ENCODE measurements around the gene KIAA1217. TPM values are rescaled to one million over a fixed set of nuclear protein-coding genes. Genes with fewer than 3 reads are reported as not detected.

The KIAA1217 gene
- total RNA-seq, 1 donor from 2014 or later = 121 TPM

DNA sequence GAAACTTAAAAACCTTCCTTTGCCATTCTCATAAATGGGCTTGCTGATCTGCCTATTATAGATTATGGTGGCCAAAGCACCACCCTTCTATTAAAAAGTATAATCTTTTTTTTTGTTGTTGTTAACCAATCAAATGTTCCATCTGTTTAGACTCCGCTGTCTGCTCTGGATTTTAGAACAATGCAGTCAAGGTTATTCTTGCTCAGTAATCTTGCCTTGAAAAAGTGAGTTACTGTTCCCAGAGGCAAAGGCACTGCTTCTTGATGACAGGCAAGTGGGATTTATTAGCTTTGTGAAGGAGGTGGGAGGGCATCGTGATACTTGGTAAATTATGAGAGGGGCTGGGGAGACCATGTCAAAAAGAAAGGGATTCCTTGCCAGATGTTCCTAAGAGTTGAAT, 143.5 kb downstream of the KIAA1217 start:
- Mint-ChIP-seq H3K36me3 (ENCODE audit: insufficient read depth) (peaks cover 11% of the 10 kb centered on the region), H3K27me3 (no peaks in the 10 kb centered on the region), H3K9me3 (ENCODE audit: low read depth) (no peaks in the 10 kb centered on the region), H3K4me3 (ENCODE audit: low read depth) (no peak overlapping the region), H3K4me1 (ENCODE audit: low read depth) (peaks cover 25% of the 10 kb centered on the region), H3K27ac (no peak overlapping the region)
- no peak for DNase-seq (ENCODE audit: low spot score, unreplicated experiment)
- TF ChIP-seq, protein P1, sequence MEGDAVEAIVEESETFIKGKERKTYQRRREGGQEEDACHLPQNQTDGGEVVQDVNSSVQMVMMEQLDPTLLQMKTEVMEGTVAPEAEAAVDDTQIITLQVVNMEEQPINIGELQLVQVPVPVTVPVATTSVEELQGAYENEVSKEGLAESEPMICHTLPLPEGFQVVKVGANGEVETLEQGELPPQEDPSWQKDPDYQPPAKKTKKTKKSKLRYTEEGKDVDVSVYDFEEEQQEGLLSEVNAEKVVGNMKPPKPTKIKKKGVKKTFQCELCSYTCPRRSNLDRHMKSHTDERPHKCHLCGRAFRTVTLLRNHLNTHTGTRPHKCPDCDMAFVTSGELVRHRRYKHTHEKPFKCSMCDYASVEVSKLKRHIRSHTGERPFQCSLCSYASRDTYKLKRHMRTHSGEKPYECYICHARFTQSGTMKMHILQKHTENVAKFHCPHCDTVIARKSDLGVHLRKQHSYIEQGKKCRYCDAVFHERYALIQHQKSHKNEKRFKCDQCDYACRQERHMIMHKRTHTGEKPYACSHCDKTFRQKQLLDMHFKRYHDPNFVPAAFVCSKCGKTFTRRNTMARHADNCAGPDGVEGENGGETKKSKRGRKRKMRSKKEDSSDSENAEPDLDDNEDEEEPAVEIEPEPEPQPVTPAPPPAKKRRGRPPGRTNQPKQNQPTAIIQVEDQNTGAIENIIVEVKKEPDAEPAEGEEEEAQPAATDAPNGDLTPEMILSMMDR (IDR thresholded peaks at IDR 0.05; ENCODE audit: unreplicated experiment) = no peak

DNA sequence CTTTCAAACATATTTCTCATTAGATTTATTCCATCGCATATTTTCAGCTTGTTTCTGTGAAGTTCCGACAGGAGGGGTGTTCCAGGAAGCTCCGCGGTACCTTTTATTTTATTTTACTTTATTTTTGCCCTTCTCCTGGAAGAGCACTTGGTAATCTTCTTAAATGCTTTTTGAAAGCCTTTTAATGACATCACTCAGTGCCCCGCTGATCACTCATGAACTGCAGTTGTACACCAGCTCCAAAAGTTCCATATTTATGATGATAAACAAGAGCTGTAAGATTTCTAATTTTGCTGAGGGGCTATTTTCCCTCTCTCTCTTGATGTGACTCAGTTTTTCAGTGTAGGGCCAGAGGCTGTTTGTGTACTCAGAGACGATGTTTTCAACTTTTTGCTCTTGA, 144.4 kb downstream of the KIAA1217 start:
- no peaks in the 10 kb centered on the region for H3K27me3 Mint-ChIP-seq
- no peak overlapping the region for H3K27ac Mint-ChIP-seq
- H3K9me3 Mint-ChIP-seq (ENCODE audit: low read depth) = no peaks in the 10 kb centered on the region
- peaks cover 29% of the 10 kb centered on the region for H3K4me1 Mint-ChIP-seq (ENCODE audit: low read depth)
- no peak overlapping the region for H3K4me3 Mint-ChIP-seq (ENCODE audit: low read depth)
- DNase-seq (ENCODE audit: low spot score, unreplicated experiment) = no peak
- peaks cover 11% of the 10 kb centered on the region for H3K36me3 Mint-ChIP-seq (ENCODE audit: insufficient read depth)
- TF ChIP-seq, protein P1 (IDR thresholded peaks at IDR 0.05; ENCODE audit: unreplicated experiment) = no peak

DNA sequence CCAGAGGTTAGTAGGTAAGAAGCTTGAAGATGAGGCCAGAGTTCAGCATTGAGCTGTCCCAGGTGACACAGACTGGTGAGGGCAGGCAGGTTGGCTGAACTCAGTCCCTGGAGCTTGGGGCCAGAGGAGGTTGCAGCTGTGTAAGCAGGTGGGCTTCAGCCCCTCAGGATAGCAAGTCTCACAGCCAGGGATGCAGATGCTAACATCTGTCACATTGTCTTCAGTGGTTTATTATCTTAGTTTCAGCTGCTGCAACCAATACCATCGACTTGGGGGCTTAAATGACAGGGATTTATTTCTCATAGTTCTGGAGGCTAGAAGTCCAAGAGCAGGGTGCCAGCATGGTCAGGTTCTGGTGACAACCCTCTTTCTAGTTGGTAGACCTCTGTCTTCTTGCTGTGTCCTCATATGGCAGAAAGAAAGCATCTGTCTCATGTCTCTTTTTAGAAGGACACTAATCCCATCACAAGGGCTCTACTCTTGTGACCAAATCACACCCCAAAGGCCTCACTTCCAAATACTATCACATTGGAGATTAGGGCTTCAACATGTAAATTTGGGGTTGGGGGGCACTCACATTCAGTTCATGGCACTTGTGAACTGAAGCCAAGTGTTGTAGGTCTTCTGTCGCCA, 146.2 kb downstream of the KIAA1217 start:
- Mint-ChIP-seq H3K27me3 (no peaks in the 10 kb centered on the region), H3K4me1 (ENCODE audit: low read depth) (peaks cover 25% of the 10 kb centered on the region), H3K4me3 (ENCODE audit: low read depth) (no peak overlapping the region), H3K27ac (no peak overlapping the region), H3K9me3 (ENCODE audit: low read depth) (no peaks in the 10 kb centered on the region), H3K36me3 (ENCODE audit: insufficient read depth) (peaks cover 11% of the 10 kb centered on the region)
- no peak for DNase-seq (ENCODE audit: low spot score, unreplicated experiment)
- TF ChIP-seq, protein P1 (IDR thresholded peaks at IDR 0.05; ENCODE audit: unreplicated experiment) = no peak

DNA sequence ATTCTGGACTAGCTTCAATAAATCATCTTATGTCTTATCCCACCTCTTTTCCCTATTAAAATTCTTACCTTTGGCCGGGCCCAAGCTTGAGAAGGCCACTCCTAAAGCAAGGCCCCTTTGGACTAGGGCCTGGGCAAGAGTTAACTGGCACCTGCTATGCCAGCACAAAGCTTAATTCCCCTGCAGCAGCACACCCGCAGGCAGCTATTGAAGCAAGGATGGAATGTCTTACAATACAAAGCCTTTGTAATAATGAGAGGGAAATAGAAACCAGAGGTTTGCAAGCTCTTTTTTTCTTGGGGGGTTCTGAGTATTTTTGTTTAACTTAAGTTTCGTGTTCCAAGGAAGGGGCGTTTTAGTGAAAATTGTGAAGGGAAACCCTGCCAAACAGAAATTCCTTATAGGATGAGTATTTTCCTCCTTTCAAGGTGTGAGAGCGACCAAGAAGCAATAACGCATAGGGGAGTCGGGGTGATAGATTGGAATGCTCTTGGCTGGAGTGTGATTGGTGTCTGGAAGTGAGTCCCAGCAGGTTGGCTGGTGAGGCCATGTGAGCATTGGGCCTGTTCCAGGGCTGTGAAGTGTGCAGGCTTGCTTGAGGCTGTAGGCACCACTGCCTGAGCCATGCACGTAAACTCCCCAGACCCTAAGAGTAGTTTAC, 148.5 kb downstream of the KIAA1217 start:
- H3K27ac Mint-ChIP-seq = no peak overlapping the region
- peaks cover 4% of the 10 kb centered on the region for H3K36me3 Mint-ChIP-seq (ENCODE audit: insufficient read depth)
- TF ChIP-seq, protein P1 (IDR thresholded peaks at IDR 0.05; ENCODE audit: unreplicated experiment) = no peak
- no peak overlapping the region for H3K4me3 Mint-ChIP-seq (ENCODE audit: low read depth)
- H3K27me3 Mint-ChIP-seq = no peaks in the 10 kb centered on the region
- no peak for DNase-seq (ENCODE audit: low spot score, unreplicated experiment)
- peaks cover 15% of the 10 kb centered on the region for H3K4me1 Mint-ChIP-seq (ENCODE audit: low read depth)
- no peaks in the 10 kb centered on the region for H3K9me3 Mint-ChIP-seq (ENCODE audit: low read depth)

DNA sequence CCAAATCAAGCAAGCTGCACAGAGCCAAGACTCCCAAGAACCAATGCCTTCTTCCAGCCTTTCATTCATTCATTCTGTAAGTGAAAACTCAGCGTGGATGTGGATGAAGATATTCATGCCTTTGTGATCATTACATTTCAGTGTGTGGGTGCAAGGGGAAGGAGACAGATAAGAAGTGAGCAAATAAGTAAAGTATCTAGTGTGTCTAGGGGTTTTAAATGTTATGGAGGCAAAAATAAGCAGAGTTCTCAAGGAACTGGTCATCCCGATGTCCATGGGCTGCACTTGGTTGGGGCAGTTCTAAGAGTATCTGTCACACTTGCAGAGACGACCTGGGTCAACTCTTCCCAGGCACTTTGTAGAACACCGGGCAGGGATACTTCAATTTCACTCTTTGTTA, 149.1 kb downstream of the KIAA1217 start:
- Mint-ChIP-seq H3K4me1 (ENCODE audit: low read depth) (peaks cover 13% of the 10 kb centered on the region), H3K27ac (no peak overlapping the region), H3K9me3 (ENCODE audit: low read depth) (no peaks in the 10 kb centered on the region), H3K4me3 (ENCODE audit: low read depth) (no peak overlapping the region), H3K36me3 (ENCODE audit: insufficient read depth) (peaks cover 3% of the 10 kb centered on the region), H3K27me3 (no peaks in the 10 kb centered on the region)
- TF ChIP-seq, protein P1 (IDR thresholded peaks at IDR 0.05; ENCODE audit: unreplicated experiment) = no peak
- DNase-seq (ENCODE audit: low spot score, unreplicated experiment) = no peak

All from progenitor cell of endocrine pancreas (in vitro differentiated cells).